Epithelial cell of esophagus (primary cell): ENCODE data around the gene CFAP45.

Source experiments
- DNase-seq: peaks from one replicate; pipeline ENCODE4 v3.0.0; 2010; ENCODE audit warnings: low read depth
- H3K4me3 ChIP-seq: 2 replicates; pipeline ENCODE4 v1.5.1; 2011; ENCODE audit warnings: mild to moderate bottlenecking, low read length, control low read depth
- CTCF ChIP-seq: IDR thresholded peaks from 2 replicates; pipeline ENCODE4 v1.5.1; 2011; ENCODE audit warnings: low read depth, mild to moderate bottlenecking, low read length, control low read depth, inconsistent platforms; ENCODE audit not compliant: insufficient read depth; ENCODE audit errors: missing control alignments

Gene CFAP45

GRCh38 chr1:159873530-159874143 is 26.3 kb downstream of the CFAP45 start:
- TF ChIP-seq CTCF, result no peak
- DNase-seq, result no peak
- no peak overlapping the region for H3K4me3 ChIP-seq

- H3K4me3 ChIP-seq, result no peak overlapping the region
- DNase-seq, result no peak
- no peak for TF ChIP-seq CTCF
Observed at GRCh38 chr1:159872891-159873290, 27.1 kb downstream of the CFAP45 start.

- TF ChIP-seq CTCF, result no peak
- DNase-seq, result no peak
Observed at GRCh38 chr1:159870704-159871103, 29.3 kb downstream of the CFAP45 start.

GRCh38 chr1:159869607-159870006 is 30.4 kb downstream of the CFAP45 start:
- no peak overlapping the region for H3K4me3 ChIP-seq
- DNase-seq, result no peak
- TF ChIP-seq CTCF, result no peak

More at GRCh38 chr1:159870704-159871103, 29.3 kb downstream of the CFAP45 start:
- no peak overlapping the region for H3K4me3 ChIP-seq

- peak; percentile 88 for DNase-seq
- H3K4me3 ChIP-seq, result no peak overlapping the region
- no peak for TF ChIP-seq CTCF
Observed at GRCh38 chr1:159869173-159869572, 30.8 kb downstream of the CFAP45 start.

GRCh38 chr1:159868766-159869165 is 31.2 kb downstream of the CFAP45 start:
- no peak overlapping the region for H3K4me3 ChIP-seq
- DNase-seq, result no peak
- no peak for TF ChIP-seq CTCF

- no peak for TF ChIP-seq CTCF
- H3K4me3 ChIP-seq, result no peak overlapping the region
- DNase-seq, result peak; percentile 86
Observed at GRCh38 chr1:159867664-159868026, 32.3 kb downstream of the CFAP45 start.
